Neuronal stem cell (in vitro differentiated cells): ENCODE measurements around the gene DEFB108B.
A peak's percentile ranks its signal among the peaks of the same experiment; 100 is the strongest.
"Not testable (repeated sequence)": the region's sequence is repeated elsewhere in the genome, so short reads cannot be mapped to it uniquely, and the experiment has no call there.

ENCODE experiments used
- DNase-seq: peaks from one replicate; pipeline ENCODE4 v3.0.0-alpha.2; 2013; ENCODE audit warnings: low spot score
- H2AFZ ChIP-seq: one replicate; pipeline ENCODE4 v1.6.1; 2013; ENCODE audit warnings: mild to moderate bottlenecking, low read length, inconsistent platforms
- H2AK5ac ChIP-seq: 2 replicates; pipeline ENCODE4 v1.6.1; 2013; ENCODE audit warnings: low read depth, mild to moderate bottlenecking, inconsistent platforms, low read length, moderate library complexity, mixed read lengths
- H2BK120ac ChIP-seq: 2 replicates; pipeline ENCODE4 v1.6.1; 2013; ENCODE audit warnings: low read depth, mild to moderate bottlenecking, inconsistent platforms, low read length, moderate library complexity, mixed read lengths
- H2BK12ac ChIP-seq: one replicate; pipeline ENCODE4 v1.6.1; 2013; ENCODE audit warnings: low read length, inconsistent platforms
- H2BK15ac ChIP-seq: 2 replicates; pipeline ENCODE4 v1.6.1; 2013; ENCODE audit warnings: mild to moderate bottlenecking, low read length, inconsistent platforms, mixed read lengths
- H2BK5ac ChIP-seq: one replicate; pipeline ENCODE4 v1.6.1; 2013; ENCODE audit warnings: inconsistent platforms, mild to moderate bottlenecking, low read length, moderate library complexity
- H3K14ac ChIP-seq: one replicate; pipeline ENCODE4 v1.6.1; 2013; ENCODE audit warnings: low read length, inconsistent platforms
- H3K18ac ChIP-seq: 2 replicates; pipeline ENCODE4 v1.6.1; 2013; ENCODE audit warnings: low read length, inconsistent platforms
- H3K23ac ChIP-seq: 2 replicates; pipeline ENCODE4 v1.6.1; 2013; ENCODE audit warnings: low read depth, mild to moderate bottlenecking, mixed read lengths, low read length, inconsistent platforms; ENCODE audit not compliant: poor library complexity
- H3K27ac ChIP-seq: replicated peaks from 3 replicates; pipeline ENCODE4 v1.5.1; 2013; ENCODE audit warnings: low read length, inconsistent platforms
- H3K27me3 ChIP-seq, 3 experiments: 2 replicates each; pipeline ENCODE4 v1.6.1; 2013; ENCODE audit warnings: low read length in 3 of 3, mild to moderate bottlenecking in 2 of 3, inconsistent platforms in 1 of 3, low read depth in 1 of 3, mixed read lengths in 1 of 3, moderate library complexity in 1 of 3; ENCODE audit not compliant: control insufficient read depth in 3 of 3, insufficient read depth in 3 of 3
- H3K36me3 ChIP-seq, 2 donors: replicated peaks in 1 of 2; 2 replicates each; pipeline ENCODE4 v1.6.1; 2013; ENCODE audit warnings: low read length in 2 of 2; ENCODE audit not compliant: control insufficient read depth in 2 of 2, insufficient read depth in 2 of 2
- H3K4ac ChIP-seq: 2 replicates; pipeline ENCODE4 v1.6.1; 2013; ENCODE audit warnings: inconsistent platforms, mild to moderate bottlenecking, low read length, moderate library complexity
- H3K4me1 ChIP-seq, 2 donors: 1 replicate in 1 of 2; 2 replicates in 1 of 2; pipeline ENCODE4 v1.6.1; 2013; ENCODE audit warnings: low read length in 2 of 2, low read depth in 1 of 2; ENCODE audit not compliant: control insufficient read depth in 2 of 2, insufficient read depth in 1 of 2
- H3K4me2 ChIP-seq: one replicate; pipeline ENCODE4 v1.6.1; 2013; ENCODE audit warnings: mild to moderate bottlenecking, low read length, inconsistent platforms; ENCODE audit not compliant: insufficient read depth, poor library complexity, severe bottlenecking
- H3K4me3 ChIP-seq, 2 donors: 2 replicates each; pipeline ENCODE4 v1.5.1; 2013; ENCODE audit warnings: low read length in 2 of 2, mild to moderate bottlenecking in 2 of 2, inconsistent platforms in 1 of 2, moderate library complexity in 1 of 2
- H3K79me1 ChIP-seq: one replicate; pipeline ENCODE4 v1.6.1; 2013; ENCODE audit warnings: low read depth, mild to moderate bottlenecking, inconsistent platforms, low read length, moderate library complexity
- H3K9ac ChIP-seq: one replicate; pipeline ENCODE4 v1.6.1; 2013; ENCODE audit warnings: mild to moderate bottlenecking, low read depth, low read length, inconsistent platforms; ENCODE audit not compliant: poor library complexity
- H3K9me3 ChIP-seq, 2 donors: replicated peaks in 1 of 2; 2 replicates each; pipeline versions ENCODE3 to v1.6.1; 2013; ENCODE audit warnings: low read length in 2 of 2, mild to moderate bottlenecking in 2 of 2, inconsistent platforms in 1 of 2, low read depth in 1 of 2, mixed read lengths in 1 of 2, moderate library complexity in 1 of 2; ENCODE audit not compliant: control insufficient read depth in 2 of 2, insufficient read depth in 1 of 2
- H4K8ac ChIP-seq: one replicate; pipeline ENCODE4 v1.6.1; 2013; ENCODE audit warnings: low read depth, mild to moderate bottlenecking, inconsistent platforms, low read length, moderate library complexity
- H4K91ac ChIP-seq: one replicate; pipeline ENCODE4 v1.6.1; 2013; ENCODE audit warnings: low read length, low read depth, mild to moderate bottlenecking, inconsistent platforms; ENCODE audit not compliant: poor library complexity
- WGBS, 2 donors: extraction: QIAGEN DNeasy Blood & Tissue Kit; methylation state at CpG; one replicate each; pipeline ENCODE4 v1.1.7; 2013; ENCODE audit warnings: missing lambda C conversion rate in 2 of 2, mixed read lengths in 1 of 2; ENCODE audit not compliant: insufficient read length in 2 of 2, insufficient replicate concordance in 1 of 2; ENCODE audit errors: extremely low coverage in 2 of 2; 5-methylcytosine and 5-hydroxymethylcytosine counted together

Gene DEFB108B

DNA sequence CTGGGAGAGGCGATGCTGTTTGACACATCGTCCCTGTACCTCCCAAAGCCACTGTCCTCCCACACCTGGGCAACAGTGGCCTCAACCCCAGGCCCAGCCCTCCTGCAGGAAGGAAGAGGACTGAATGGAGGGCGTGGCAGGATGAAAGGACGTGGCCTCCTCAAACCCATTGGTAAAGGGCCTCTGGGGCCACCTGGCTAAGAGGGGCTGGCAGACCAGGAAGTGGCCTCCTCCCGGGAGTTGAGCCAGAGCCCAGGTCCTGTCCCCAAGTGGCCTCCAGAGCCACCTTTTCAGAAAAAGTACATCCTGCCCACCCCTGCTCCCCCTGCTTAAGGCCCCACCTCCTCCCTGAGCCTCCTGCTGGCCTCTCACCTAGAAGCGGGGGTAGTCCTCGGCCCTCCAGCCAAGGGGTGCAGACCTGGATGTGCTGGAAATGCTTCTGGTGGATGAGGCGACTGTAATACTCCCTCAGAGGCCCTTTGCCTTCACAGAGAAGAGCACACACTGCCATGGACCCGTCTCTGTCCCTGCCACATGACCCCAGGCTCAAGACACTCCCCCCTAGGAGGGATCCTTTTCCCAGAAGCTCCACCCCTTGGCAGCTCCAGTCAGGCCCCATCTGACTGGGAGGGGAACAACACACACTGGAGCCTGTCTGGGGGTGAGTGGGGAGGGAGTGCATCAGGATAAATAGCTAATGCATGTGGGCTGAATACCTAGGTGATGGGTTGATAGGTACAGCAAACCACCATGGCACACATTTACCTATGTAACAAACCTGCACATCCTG is 28.6 kb upstream of the DEFB108B start:
- no CpG with 5 or more reads among the region's 9 CpGs for WGBS, 2 donors
- H2BK120ac ChIP-seq, H3K4me2 ChIP-seq, H4K91ac ChIP-seq, H3K4ac ChIP-seq, H3K36me3 ChIP-seq, H3K4me1 ChIP-seq, H3K27me3 ChIP-seq, H3K9ac ChIP-seq, H3K79me1 ChIP-seq, H2BK12ac ChIP-seq, H4K8ac ChIP-seq, H2AFZ ChIP-seq, DNase-seq, H3K9me3 ChIP-seq, H3K18ac ChIP-seq, H2AK5ac ChIP-seq, H3K4me3 ChIP-seq, H2BK5ac ChIP-seq, H3K23ac ChIP-seq, H3K27ac ChIP-seq, H2BK15ac ChIP-seq: not testable (repeated sequence)
- peak overlapping the region; percentile 38 for H3K14ac ChIP-seq

DNA sequence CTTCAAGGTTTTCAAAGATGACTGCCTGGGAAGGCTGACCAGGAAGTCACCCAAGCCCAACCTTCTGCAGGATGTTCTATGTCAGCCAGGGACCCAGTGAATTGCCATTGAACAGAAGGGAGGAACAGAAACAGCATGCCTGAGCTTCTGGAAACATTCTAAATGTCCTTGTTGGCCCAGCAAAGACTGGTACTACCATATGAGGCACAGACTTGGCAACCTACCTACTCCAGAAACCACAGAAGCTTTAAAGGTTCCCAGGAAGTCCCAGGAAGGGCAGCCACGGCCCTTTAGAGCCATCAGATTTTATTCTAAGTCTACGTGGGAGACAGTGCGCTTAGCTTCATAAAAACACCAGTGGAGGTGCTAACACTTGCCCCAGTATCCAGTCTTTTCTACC is 20.5 kb upstream of the DEFB108B start:
- H3K27me3 ChIP-seq, H3K79me1 ChIP-seq, H3K9ac ChIP-seq, H3K23ac ChIP-seq, H3K4ac ChIP-seq, H2BK5ac ChIP-seq, H2BK12ac ChIP-seq, H3K4me2 ChIP-seq, H3K18ac ChIP-seq, H4K8ac ChIP-seq, H3K27ac ChIP-seq, H3K36me3 ChIP-seq, H2AK5ac ChIP-seq, H3K4me3 ChIP-seq, H3K4me1 ChIP-seq, H4K91ac ChIP-seq, H2BK120ac ChIP-seq, H3K9me3 ChIP-seq, H3K14ac ChIP-seq, H2BK15ac ChIP-seq, DNase-seq, H2AFZ ChIP-seq: not testable (repeated sequence)
- no CpG with 5 or more reads among the region's 3 CpGs for WGBS, 2 donors

DNA sequence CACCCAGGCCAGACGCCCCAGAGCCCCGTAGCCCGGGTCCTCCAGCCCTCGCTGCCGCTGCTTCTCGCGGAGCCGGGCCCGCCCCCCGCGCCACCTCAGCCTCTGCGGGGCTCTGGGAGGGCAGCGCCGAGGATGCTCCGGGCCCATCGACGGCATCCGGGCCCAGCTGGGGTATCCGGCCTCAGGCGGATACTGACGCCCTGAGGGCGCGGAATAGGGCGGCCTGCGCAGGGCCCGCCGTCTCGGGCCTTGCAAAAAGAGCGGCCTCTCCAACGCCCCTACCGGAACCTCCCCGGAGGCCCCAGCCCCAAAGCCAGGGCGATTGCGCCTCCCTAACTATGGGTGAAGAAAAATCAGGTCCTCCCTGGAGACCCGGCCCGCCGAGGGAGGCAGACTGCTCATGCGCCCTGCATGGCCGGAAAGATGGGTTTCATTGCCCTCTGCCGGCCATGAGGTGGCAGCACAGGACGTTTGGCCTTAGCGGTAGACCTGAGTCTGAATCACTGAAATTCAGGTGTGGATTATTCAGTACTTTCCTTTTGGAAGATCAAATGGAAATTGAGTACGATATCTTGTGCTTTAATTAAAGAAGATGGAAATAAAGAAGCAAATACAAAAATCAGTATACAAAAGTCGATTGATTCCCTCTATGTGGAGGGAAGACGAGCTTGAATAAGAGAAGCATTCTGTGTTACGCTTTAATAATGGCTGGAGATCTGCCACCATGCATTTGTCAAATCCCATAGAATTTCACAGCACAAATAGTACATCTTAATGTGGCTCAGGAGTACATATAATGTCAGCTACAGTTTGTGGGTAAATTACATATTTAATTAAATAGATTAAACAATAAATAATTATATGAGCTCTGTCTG is 19.3 kb upstream of the DEFB108B start:
- H2AFZ ChIP-seq, result peak overlapping the region; percentile 90
- not testable (repeated sequence) for H2BK5ac ChIP-seq
- peak; percentile 69 for DNase-seq

DNA sequence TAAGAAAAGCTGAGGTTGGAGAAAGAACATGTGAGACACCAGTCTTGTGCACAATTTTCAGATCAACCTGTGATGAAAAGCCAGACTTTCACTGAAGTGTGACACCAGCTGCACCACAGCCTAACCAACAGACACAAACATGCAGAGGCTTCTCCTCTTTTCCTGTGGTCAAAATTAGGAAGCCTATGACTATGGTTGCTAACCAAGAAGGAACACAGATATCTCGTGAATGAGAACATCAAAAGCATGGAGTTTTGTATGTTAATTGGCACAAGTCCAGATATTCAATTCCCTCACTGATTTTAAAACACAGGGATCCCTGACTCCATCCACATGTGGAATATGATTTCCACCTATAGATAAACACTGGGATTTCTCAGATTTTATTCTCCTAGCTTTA is 11.5 kb upstream of the DEFB108B start:
- WGBS, 2 donors, result no CpG with 5 or more reads among the region's 1 CpG
- not testable (repeated sequence) for H3K27ac ChIP-seq, H2BK5ac ChIP-seq, H3K27me3 ChIP-seq, H3K4me3 ChIP-seq, H2BK120ac ChIP-seq, H2AFZ ChIP-seq, H2BK15ac ChIP-seq, H3K36me3 ChIP-seq, H3K9ac ChIP-seq, H2AK5ac ChIP-seq, H3K79me1 ChIP-seq, H3K4me1 ChIP-seq, H2BK12ac ChIP-seq, H4K8ac ChIP-seq, H4K91ac ChIP-seq, H3K4ac ChIP-seq, DNase-seq, H3K9me3 ChIP-seq, H3K18ac ChIP-seq, H3K14ac ChIP-seq, H3K23ac ChIP-seq, H3K4me2 ChIP-seq

More for the DNA sequence above, 19.3 kb upstream of the DEFB108B start:
- WGBS, 2 donors, result no CpG with 5 or more reads among the region's 46 CpGs
- H2AK5ac ChIP-seq, H3K36me3 ChIP-seq, H4K91ac ChIP-seq, H3K27ac ChIP-seq, H3K14ac ChIP-seq, H3K9me3 ChIP-seq, H2BK120ac ChIP-seq, H3K9ac ChIP-seq, H2BK15ac ChIP-seq, H3K4ac ChIP-seq, H3K27me3 ChIP-seq, H4K8ac ChIP-seq, H3K4me1 ChIP-seq, H3K79me1 ChIP-seq, H3K23ac ChIP-seq, H2BK12ac ChIP-seq: not testable (repeated sequence)
- Histone ChIP-seq H3K4me3 (peak overlapping the region; percentile 44 to 73), H3K18ac (peak overlapping the region; percentile 89), H3K4me2 (peak overlapping the region; percentile 77)
